GM12892 (cell line): Measurements from ENCODE around the gene GALNTL6.

Experiments used
- POLR2A ChIP-seq: IDR thresholded peaks from 2 replicates; pipeline ENCODE4 v1.6.1; 2011; ENCODE audit warnings: low read depth, low read length, control low read depth
- TAF1 ChIP-seq: IDR thresholded peaks from 2 replicates; pipeline ENCODE4 v1.6.1; 2011; ENCODE audit warnings: low read depth, mild to moderate bottlenecking, control low read depth, low read length, borderline replicate concordance

DNA sequence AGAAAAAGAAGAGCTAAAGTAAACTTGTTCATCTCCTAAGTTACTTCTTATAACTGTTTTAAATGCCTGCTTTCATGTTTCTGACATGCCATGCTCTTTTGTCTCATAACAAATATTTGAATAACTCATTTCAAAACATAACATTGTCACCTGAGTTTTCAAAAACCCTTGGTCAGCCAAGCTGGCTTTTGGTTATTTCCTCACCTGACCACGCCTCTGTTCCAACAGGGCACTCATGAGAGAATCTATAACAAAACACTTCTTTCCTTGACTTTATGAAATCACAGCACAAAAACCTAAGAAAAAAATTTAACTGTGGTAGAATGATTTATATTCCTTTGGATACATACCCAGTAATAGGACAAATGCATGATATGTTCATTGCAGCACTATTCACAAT is 1182.5 kb downstream of the GALNTL6 start:
- TF ChIP-seq POLR2A (no peak), TAF1 (no peak)
